ENCODE measurements around the gene RYR2.

RYR2 gene

DNA sequence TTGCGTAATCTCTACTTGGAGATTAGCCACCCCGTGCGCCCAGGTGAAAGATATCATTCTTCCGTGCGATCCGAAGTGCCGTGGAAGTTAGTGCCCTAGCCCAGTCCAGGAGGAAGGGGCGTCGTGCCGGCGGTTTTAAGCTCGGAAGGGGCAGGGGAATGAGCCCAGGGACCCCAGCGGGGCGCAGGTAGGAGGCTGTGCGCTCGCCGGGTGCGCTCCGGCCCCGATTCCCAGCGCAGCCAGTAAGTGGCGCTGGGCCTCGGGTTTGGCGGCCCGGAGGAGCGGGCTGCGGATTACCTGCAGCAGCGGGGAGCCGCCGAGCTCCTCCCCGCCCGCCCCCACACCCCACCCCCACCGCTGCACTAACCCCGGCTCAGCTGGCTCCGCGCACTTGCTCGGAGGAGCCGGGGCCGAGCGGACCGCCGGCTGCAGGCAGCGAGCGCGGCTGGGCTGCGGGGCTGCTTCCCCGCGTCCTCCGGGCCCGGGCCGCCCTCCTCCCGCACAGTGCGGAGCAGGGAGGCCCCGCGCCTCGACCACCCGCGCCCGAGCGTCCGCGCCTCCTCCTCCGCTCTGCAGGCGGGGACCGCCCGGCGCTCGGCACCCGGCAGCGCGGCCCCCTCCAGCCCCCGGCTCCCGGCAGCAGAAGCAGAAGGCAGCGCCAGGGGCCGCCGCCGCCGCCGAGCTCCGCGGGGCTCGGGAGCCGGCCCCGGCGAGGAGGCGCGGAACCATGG lies at the start of gene RYR2:
TSS of gene RYR2 (plus strand) at position 390 of the 731 bp plus-strand sequence. CDS start at position 728, 338 bp downstream.
- H3K4me1 Mint-ChIP-seq: no peaks in the 10 kb centered on the region
- H3K36me3 Mint-ChIP-seq: no peaks in the 10 kb centered on the region
- no peak within 1 kb of the TSS for H3K27ac Mint-ChIP-seq
- peaks cover 25% of the 10 kb centered on the region for H3K27me3 Mint-ChIP-seq
- ATAC-seq: no peak
- peaks cover 2% of the 10 kb centered on the region for H3K9me3 Mint-ChIP-seq
- peak within 1 kb of the TSS; percentile 13 for H3K4me3 Mint-ChIP-seq

DNA sequence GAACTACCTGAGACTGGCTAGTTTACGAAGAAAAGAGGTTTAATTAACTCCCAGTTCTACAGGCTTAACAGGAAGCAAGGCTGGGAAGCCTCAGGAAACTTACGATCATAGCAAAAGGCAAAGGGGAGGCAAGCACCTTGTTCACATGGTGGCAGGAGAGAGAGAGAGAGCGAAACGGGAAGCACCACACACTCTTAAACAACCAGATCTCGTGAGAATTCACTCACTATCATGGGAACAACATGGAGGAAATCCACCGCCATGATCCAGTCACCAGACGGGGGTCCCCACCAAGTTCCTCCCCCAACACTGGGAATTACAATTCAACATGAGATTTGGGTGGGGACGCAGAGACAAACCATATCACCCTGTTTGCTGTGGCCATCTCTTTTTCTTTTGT lies 49.5 kb upstream of the RYR2 start:
- Mint-ChIP-seq H3K36me3 (no peaks in the 10 kb centered on the region), H3K27me3 (no peaks in the 10 kb centered on the region), H3K4me1 (no peaks in the 10 kb centered on the region), H3K27ac (no peak overlapping the region), H3K9me3 (peaks cover 11% of the 10 kb centered on the region), H3K4me3 (no peak overlapping the region)
- no peak for ATAC-seq

DNA sequence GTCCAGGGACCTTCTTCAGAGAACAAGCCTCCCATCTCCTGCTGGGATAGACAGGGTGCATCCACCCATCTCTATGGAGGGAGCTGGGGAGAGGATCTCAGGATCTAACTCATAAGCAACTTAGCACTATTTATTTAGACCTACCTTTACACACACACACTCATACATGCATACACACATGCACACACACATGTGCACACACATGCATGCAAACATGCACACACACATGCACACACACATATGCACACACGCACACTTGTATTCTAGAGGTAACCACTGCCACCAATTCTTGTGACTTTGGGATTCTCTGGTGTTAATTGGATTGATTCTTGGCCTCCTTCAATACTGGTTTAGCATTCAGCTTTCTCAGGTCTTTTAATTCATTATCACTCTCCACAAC lies 47.5 kb upstream of the RYR2 start:
- H3K4me1 Mint-ChIP-seq: no peaks in the 10 kb centered on the region
- H3K9me3 Mint-ChIP-seq: peaks cover 8% of the 10 kb centered on the region
- no peak overlapping the region for H3K4me3 Mint-ChIP-seq
- no peaks in the 10 kb centered on the region for H3K36me3 Mint-ChIP-seq
- H3K27ac Mint-ChIP-seq: no peak overlapping the region
- no peaks in the 10 kb centered on the region for H3K27me3 Mint-ChIP-seq
- no peak for ATAC-seq

DNA sequence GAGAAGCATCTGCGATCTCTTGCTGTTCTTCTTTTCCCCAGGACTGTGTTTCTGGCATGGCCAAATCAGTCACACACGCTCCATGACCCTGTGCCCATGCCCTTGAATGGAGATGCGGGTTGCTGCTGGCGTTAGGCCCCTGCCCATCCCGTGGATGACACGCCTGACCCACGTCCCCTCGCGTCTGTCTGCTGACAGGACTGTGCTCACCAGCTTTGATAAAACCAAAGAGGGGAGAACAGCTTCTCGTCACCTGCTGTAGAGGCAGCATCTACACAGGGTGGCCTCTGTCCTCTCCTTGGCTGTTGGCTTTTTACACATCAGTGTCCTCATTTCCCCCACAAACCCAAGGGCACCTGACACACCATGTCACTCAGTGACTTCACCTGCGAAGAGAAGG lies 44.6 kb upstream of the RYR2 start:
- no peaks in the 10 kb centered on the region for H3K27me3 Mint-ChIP-seq
- H3K36me3 Mint-ChIP-seq: no peaks in the 10 kb centered on the region
- no peak overlapping the region for H3K4me3 Mint-ChIP-seq
- no peak for ATAC-seq
- H3K27ac Mint-ChIP-seq: no peak overlapping the region
- no peaks in the 10 kb centered on the region for H3K4me1 Mint-ChIP-seq
- no peaks in the 10 kb centered on the region for H3K9me3 Mint-ChIP-seq

GRCh38 chr1:236997882-236998281 lies 44.1 kb upstream of the RYR2 start:
- H3K9me3 Mint-ChIP-seq: no peaks in the 10 kb centered on the region
- no peak overlapping the region for H3K4me3 Mint-ChIP-seq
- H3K4me1 Mint-ChIP-seq: no peaks in the 10 kb centered on the region
- no peaks in the 10 kb centered on the region for H3K27me3 Mint-ChIP-seq
- peak; percentile 39 for ATAC-seq
- H3K27ac Mint-ChIP-seq: no peak overlapping the region
- H3K36me3 Mint-ChIP-seq: no peaks in the 10 kb centered on the region

GRCh38 chr1:236998546-236998945 lies 43.4 kb upstream of the RYR2 start:
- no peak for ATAC-seq
- Mint-ChIP-seq H3K36me3 (no peaks in the 10 kb centered on the region), H3K27ac (no peak overlapping the region), H3K9me3 (no peaks in the 10 kb centered on the region), H3K27me3 (no peaks in the 10 kb centered on the region), H3K4me1 (no peaks in the 10 kb centered on the region), H3K4me3 (no peak overlapping the region)

DNA sequence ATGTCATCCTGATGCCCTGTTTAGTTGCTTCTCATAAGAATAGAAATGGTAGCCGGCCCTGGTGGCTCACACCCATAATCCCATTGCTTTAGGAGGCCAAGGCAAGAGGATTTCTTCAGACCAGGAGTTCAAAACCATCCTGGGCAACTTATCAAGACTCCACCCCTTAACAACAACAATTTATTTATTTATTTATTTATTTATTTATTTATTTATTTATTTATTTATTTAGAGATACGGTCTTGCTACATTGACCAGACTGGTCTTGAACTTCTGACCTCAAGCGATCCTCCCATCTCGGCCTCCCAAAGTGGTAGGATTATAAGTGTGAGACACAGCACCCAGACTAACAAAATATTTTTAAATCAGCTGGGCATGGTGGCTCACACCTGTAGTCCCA lies 41.8 kb upstream of the RYR2 start:
- Mint-ChIP-seq H3K4me3 (no peak overlapping the region), H3K4me1 (no peaks in the 10 kb centered on the region), H3K27me3 (no peaks in the 10 kb centered on the region)

GRCh38 chr1:237003516-237003915 lies 38.5 kb upstream of the RYR2 start:
- Mint-ChIP-seq H3K27me3 (no peaks in the 10 kb centered on the region), H3K4me3 (no peak overlapping the region), H3K27ac (no peak overlapping the region), H3K4me1 (no peaks in the 10 kb centered on the region), H3K9me3 (no peaks in the 10 kb centered on the region), H3K36me3 (no peaks in the 10 kb centered on the region)
- ATAC-seq: no peak

More for the DNA sequence above, 41.8 kb upstream of the RYR2 start:
- H3K27ac Mint-ChIP-seq: no peak overlapping the region
- no peaks in the 10 kb centered on the region for H3K36me3 Mint-ChIP-seq
- H3K9me3 Mint-ChIP-seq: no peaks in the 10 kb centered on the region
- ATAC-seq: no peak

DNA sequence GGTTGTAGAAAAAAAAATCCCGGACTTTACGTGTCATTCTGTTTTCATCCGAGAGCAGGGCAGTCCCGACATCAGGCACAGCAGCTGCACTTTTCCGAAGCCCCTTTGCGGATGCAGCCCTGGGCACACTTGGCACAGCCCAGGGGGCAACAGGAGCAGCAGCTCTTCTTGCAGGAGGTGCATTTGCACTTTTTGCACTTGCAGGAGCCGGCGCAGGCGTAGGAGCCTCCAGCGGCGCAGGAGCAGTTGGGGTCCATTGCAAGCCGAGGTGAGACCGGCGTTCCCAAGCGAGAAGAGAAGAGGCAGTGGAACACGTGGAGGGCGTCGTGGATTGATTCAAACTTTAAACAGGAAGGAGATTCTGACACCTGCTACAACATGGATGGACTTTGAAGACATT lies 37.9 kb upstream of the RYR2 start, which contains the start of gene MT1HL1:
TSS of gene MT1HL1 (minus strand) at position 326 of the 400 bp plus-strand sequence. CDS start at position 257, 69 bp downstream.
- Mint-ChIP-seq H3K9me3 (no peaks in the 10 kb centered on the region), H3K27ac (no peak within 1 kb of the TSS), H3K36me3 (no peaks in the 10 kb centered on the region), H3K27me3 (no peaks in the 10 kb centered on the region), H3K4me1 (no peaks in the 10 kb centered on the region), H3K4me3 (no peak within 1 kb of the TSS)
- ATAC-seq: no peak

DNA sequence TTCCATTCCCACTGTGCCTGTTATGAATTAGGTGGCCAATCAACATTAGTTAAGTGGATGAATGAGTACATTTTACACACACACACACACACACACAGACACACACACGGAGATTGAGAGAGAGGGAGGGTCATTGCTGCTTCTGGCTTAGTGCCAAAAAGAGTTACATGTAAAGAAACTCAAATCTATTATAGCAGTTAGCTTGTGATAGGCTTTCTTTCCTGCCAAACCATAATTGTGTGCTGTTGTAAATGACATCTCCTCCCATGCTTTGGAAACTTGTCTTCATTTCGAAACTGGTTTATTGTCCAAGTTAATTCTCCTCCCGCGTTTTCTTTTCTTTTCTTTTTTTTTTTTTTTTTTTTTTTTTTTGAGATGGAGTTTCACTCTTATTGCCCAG lies 36.3 kb upstream of the RYR2 start:
- Mint-ChIP-seq H3K27ac (no peak overlapping the region), H3K36me3 (no peaks in the 10 kb centered on the region), H3K4me1 (no peaks in the 10 kb centered on the region), H3K4me3 (no peak overlapping the region), H3K9me3 (no peaks in the 10 kb centered on the region), H3K27me3 (no peaks in the 10 kb centered on the region)
- ATAC-seq: no peak

GRCh38 chr1:237007147-237007881 lies 34.7 kb upstream of the RYR2 start:
- no peak for ATAC-seq
- H3K36me3 Mint-ChIP-seq: no peaks in the 10 kb centered on the region
- no peak overlapping the region for H3K4me3 Mint-ChIP-seq
- no peaks in the 10 kb centered on the region for H3K9me3 Mint-ChIP-seq
- no peak overlapping the region for H3K27ac Mint-ChIP-seq
- no peaks in the 10 kb centered on the region for H3K27me3 Mint-ChIP-seq
- no peaks in the 10 kb centered on the region for H3K4me1 Mint-ChIP-seq

- no peaks in the 10 kb centered on the region for H3K27me3 Mint-ChIP-seq
- H3K36me3 Mint-ChIP-seq: no peaks in the 10 kb centered on the region
- no peak for ATAC-seq
- no peaks in the 10 kb centered on the region for H3K4me1 Mint-ChIP-seq
- H3K27ac Mint-ChIP-seq: no peak overlapping the region
- H3K4me3 Mint-ChIP-seq: no peak overlapping the region
- H3K9me3 Mint-ChIP-seq: no peaks in the 10 kb centered on the region
These were observed 32.4 kb upstream of the RYR2 start for GRCh38 chr1:237009611-237010010.

- H3K4me3 Mint-ChIP-seq: no peak overlapping the region
- no peaks in the 10 kb centered on the region for H3K27me3 Mint-ChIP-seq
- H3K9me3 Mint-ChIP-seq: no peaks in the 10 kb centered on the region
- ATAC-seq: no peak
- no peak overlapping the region for H3K27ac Mint-ChIP-seq
- H3K4me1 Mint-ChIP-seq: no peaks in the 10 kb centered on the region
- no peaks in the 10 kb centered on the region for H3K36me3 Mint-ChIP-seq
These were observed 30.6 kb upstream of the RYR2 start for GRCh38 chr1:237011432-237011831.

DNA sequence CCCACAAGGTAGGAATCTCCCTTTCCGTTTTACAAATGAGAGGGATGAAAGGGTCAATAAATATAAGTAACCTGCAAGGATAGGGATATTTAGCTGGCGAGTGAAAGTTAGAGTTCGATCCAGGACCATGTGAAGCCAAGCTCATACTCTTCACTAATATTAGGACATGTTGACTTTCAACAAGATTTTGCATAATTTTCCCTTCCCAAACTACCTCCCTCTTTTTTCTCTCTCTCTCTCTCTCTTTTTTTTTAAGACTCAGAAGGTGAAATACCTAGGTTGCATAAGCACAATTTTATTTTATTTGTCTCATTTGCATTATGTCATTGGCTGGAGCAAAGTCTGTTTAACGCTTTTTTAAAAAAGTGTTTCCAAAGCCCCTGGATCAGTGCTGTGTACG lies 29.6 kb upstream of the RYR2 start:
- no peaks in the 10 kb centered on the region for H3K4me1 Mint-ChIP-seq
- no peaks in the 10 kb centered on the region for H3K9me3 Mint-ChIP-seq
- H3K27me3 Mint-ChIP-seq: no peaks in the 10 kb centered on the region
- H3K36me3 Mint-ChIP-seq: no peaks in the 10 kb centered on the region
- no peak overlapping the region for H3K4me3 Mint-ChIP-seq
- ATAC-seq: no peak
- no peak overlapping the region for H3K27ac Mint-ChIP-seq

GRCh38 chr1:237012788-237013383 lies 29.1 kb upstream of the RYR2 start:
- H3K4me3 Mint-ChIP-seq: no peak overlapping the region
- H3K27me3 Mint-ChIP-seq: peaks cover 4% of the 10 kb centered on the region
- no peaks in the 10 kb centered on the region for H3K4me1 Mint-ChIP-seq
- no peak for ATAC-seq
- peaks cover 1% of the 10 kb centered on the region for H3K9me3 Mint-ChIP-seq
- H3K36me3 Mint-ChIP-seq: no peaks in the 10 kb centered on the region
- H3K27ac Mint-ChIP-seq: no peak overlapping the region

DNA sequence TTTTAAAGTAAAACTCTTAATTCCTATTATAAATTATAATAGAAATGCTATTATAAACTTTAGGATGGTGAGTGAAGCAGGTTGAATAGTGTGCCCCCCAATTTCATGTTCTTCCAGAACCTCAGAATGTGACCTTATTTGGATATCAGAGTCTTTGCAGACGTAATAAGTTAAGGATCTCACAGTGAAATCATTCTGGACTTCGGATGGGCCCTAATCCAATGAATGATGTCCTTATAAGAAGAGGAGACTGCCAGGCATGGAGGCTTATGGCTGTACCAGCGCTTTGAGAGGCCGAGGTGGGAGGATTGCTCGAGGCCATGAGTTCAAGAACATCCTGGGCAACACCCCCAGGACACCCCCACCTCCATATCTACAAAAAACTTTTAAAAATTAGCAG lies 28.4 kb upstream of the RYR2 start:
- Mint-ChIP-seq H3K9me3 (peaks cover 3% of the 10 kb centered on the region), H3K27me3 (peaks cover 9% of the 10 kb centered on the region), H3K4me3 (no peak overlapping the region), H3K4me1 (no peaks in the 10 kb centered on the region), H3K36me3 (no peaks in the 10 kb centered on the region), H3K27ac (no peak overlapping the region)
- ATAC-seq: no peak
